Measurements from ENCODE around the gene KRTAP5-7.

KRTAP5-7 gene

GRCh38 chr11:71490044-71490730, 36.9 kb upstream of the KRTAP5-7 start:
- Mint-ChIP-seq H3K4me3 (peak overlapping the region; percentile 39), H3K9me3 (no peaks in the 10 kb centered on the region), H3K27ac (peak overlapping the region; percentile 98), H3K36me3 (ENCODE audit: low read depth) (peaks cover 60% of the 10 kb centered on the region), H3K27me3 (ENCODE audit: low read depth) (no peaks in the 10 kb centered on the region), H3K4me1 (ENCODE audit: low read depth) (peaks cover 26% of the 10 kb centered on the region)

- Mint-ChIP-seq H3K4me1 (ENCODE audit: low read depth) (peaks cover 26% of the 10 kb centered on the region), H3K4me3 (no peak overlapping the region), H3K27me3 (ENCODE audit: low read depth) (no peaks in the 10 kb centered on the region), H3K9me3 (no peaks in the 10 kb centered on the region), H3K36me3 (ENCODE audit: low read depth) (peaks cover 53% of the 10 kb centered on the region), H3K27ac (peak overlapping the region; percentile 7)
Observed at GRCh38 chr11:71490731-71491390, 36.2 kb upstream of the KRTAP5-7 start.

- Mint-ChIP-seq H3K27ac (no peak overlapping the region), H3K4me3 (no peak overlapping the region), H3K4me1 (ENCODE audit: low read depth) (peaks cover 26% of the 10 kb centered on the region), H3K9me3 (no peaks in the 10 kb centered on the region), H3K27me3 (ENCODE audit: low read depth) (no peaks in the 10 kb centered on the region), H3K36me3 (ENCODE audit: low read depth) (peaks cover 49% of the 10 kb centered on the region)
Observed at GRCh38 chr11:71491531-71491930, 35.5 kb upstream of the KRTAP5-7 start.

- Mint-ChIP-seq H3K36me3 (ENCODE audit: low read depth) (peaks cover 53% of the 10 kb centered on the region), H3K27ac (peak overlapping the region; percentile 33), H3K4me3 (no peak overlapping the region), H3K9me3 (no peaks in the 10 kb centered on the region), H3K27me3 (ENCODE audit: low read depth) (no peaks in the 10 kb centered on the region), H3K4me1 (ENCODE audit: low read depth) (peaks cover 26% of the 10 kb centered on the region)
Observed at GRCh38 chr11:71491940-71492339, 35.1 kb upstream of the KRTAP5-7 start.

- H3K4me3 Mint-ChIP-seq, result no peak overlapping the region
- peaks cover 7% of the 10 kb centered on the region for H3K4me1 Mint-ChIP-seq (ENCODE audit: low read depth)
- H3K9me3 Mint-ChIP-seq, result no peaks in the 10 kb centered on the region
- peaks cover 53% of the 10 kb centered on the region for H3K36me3 Mint-ChIP-seq (ENCODE audit: low read depth)
- H3K27me3 Mint-ChIP-seq (ENCODE audit: low read depth), result no peaks in the 10 kb centered on the region
- no peak overlapping the region for H3K27ac Mint-ChIP-seq
Observed at GRCh38 chr11:71495286-71496230, 31.5 kb upstream of the KRTAP5-7 start.

- H3K9me3 Mint-ChIP-seq, result no peaks in the 10 kb centered on the region
- peaks cover 54% of the 10 kb centered on the region for H3K36me3 Mint-ChIP-seq (ENCODE audit: low read depth)
- H3K4me1 Mint-ChIP-seq (ENCODE audit: low read depth), result peaks cover 7% of the 10 kb centered on the region
- no peak overlapping the region for H3K27ac Mint-ChIP-seq
- no peak overlapping the region for H3K4me3 Mint-ChIP-seq
- H3K27me3 Mint-ChIP-seq (ENCODE audit: low read depth), result no peaks in the 10 kb centered on the region
Observed at GRCh38 chr11:71496421-71496820, 30.6 kb upstream of the KRTAP5-7 start.

- no peak overlapping the region for H3K4me3 Mint-ChIP-seq
- H3K4me1 Mint-ChIP-seq (ENCODE audit: low read depth), result peaks cover 4% of the 10 kb centered on the region
- no peaks in the 10 kb centered on the region for H3K9me3 Mint-ChIP-seq
- H3K27ac Mint-ChIP-seq, result no peak overlapping the region
- no peaks in the 10 kb centered on the region for H3K27me3 Mint-ChIP-seq (ENCODE audit: low read depth)
- peaks cover 43% of the 10 kb centered on the region for H3K36me3 Mint-ChIP-seq (ENCODE audit: low read depth)
Observed at GRCh38 chr11:71498091-71498490, 29.0 kb upstream of the KRTAP5-7 start.

- H3K36me3 Mint-ChIP-seq (ENCODE audit: low read depth), result peaks cover 40% of the 10 kb centered on the region
Observed at GRCh38 chr11:71499125-71499524, 27.9 kb upstream of the KRTAP5-7 start.

GRCh38 chr11:71499546-71499945, 27.5 kb upstream of the KRTAP5-7 start:
- Mint-ChIP-seq H3K9me3 (no peaks in the 10 kb centered on the region), H3K4me1 (ENCODE audit: low read depth) (peaks cover 4% of the 10 kb centered on the region), H3K27me3 (ENCODE audit: low read depth) (no peaks in the 10 kb centered on the region), H3K27ac (no peak overlapping the region), H3K36me3 (ENCODE audit: low read depth) (peaks cover 38% of the 10 kb centered on the region), H3K4me3 (no peak overlapping the region)

More at GRCh38 chr11:71499125-71499524, 27.9 kb upstream of the KRTAP5-7 start:
- H3K9me3 Mint-ChIP-seq, result no peaks in the 10 kb centered on the region
- H3K27me3 Mint-ChIP-seq (ENCODE audit: low read depth), result no peaks in the 10 kb centered on the region
- peak overlapping the region; percentile 8 for H3K4me3 Mint-ChIP-seq
- peak overlapping the region; percentile 62 for H3K27ac Mint-ChIP-seq
- H3K4me1 Mint-ChIP-seq (ENCODE audit: low read depth), result peaks cover 4% of the 10 kb centered on the region

GRCh38 chr11:71500601-71501021, 26.5 kb upstream of the KRTAP5-7 start:
- no peaks in the 10 kb centered on the region for H3K9me3 Mint-ChIP-seq
- H3K36me3 Mint-ChIP-seq (ENCODE audit: low read depth), result peaks cover 38% of the 10 kb centered on the region
- H3K4me3 Mint-ChIP-seq, result no peak overlapping the region
- peaks cover 4% of the 10 kb centered on the region for H3K4me1 Mint-ChIP-seq (ENCODE audit: low read depth)
- H3K27me3 Mint-ChIP-seq (ENCODE audit: low read depth), result no peaks in the 10 kb centered on the region
- no peak overlapping the region for H3K27ac Mint-ChIP-seq

GRCh38 chr11:71501071-71501985, 25.7 kb upstream of the KRTAP5-7 start:
- H3K36me3 Mint-ChIP-seq (ENCODE audit: low read depth), result peaks cover 41% of the 10 kb centered on the region
- no peak overlapping the region for H3K4me3 Mint-ChIP-seq
- H3K27me3 Mint-ChIP-seq (ENCODE audit: low read depth), result no peaks in the 10 kb centered on the region
- peaks cover 4% of the 10 kb centered on the region for H3K4me1 Mint-ChIP-seq (ENCODE audit: low read depth)
- no peaks in the 10 kb centered on the region for H3K9me3 Mint-ChIP-seq
- H3K27ac Mint-ChIP-seq, result no peak overlapping the region

GRCh38 chr11:71502026-71502425, 25.0 kb upstream of the KRTAP5-7 start:
- Mint-ChIP-seq H3K9me3 (no peaks in the 10 kb centered on the region), H3K4me1 (ENCODE audit: low read depth) (peaks cover 4% of the 10 kb centered on the region), H3K27me3 (ENCODE audit: low read depth) (no peaks in the 10 kb centered on the region), H3K4me3 (no peak overlapping the region), H3K27ac (no peak overlapping the region), H3K36me3 (ENCODE audit: low read depth) (peaks cover 36% of the 10 kb centered on the region)

- Mint-ChIP-seq H3K27ac (no peak overlapping the region), H3K36me3 (ENCODE audit: low read depth) (peaks cover 33% of the 10 kb centered on the region), H3K27me3 (ENCODE audit: low read depth) (no peaks in the 10 kb centered on the region)
Observed at GRCh38 chr11:71502871-71503435, 24.1 kb upstream of the KRTAP5-7 start.

More at GRCh38 chr11:71502871-71503435, 24.1 kb upstream of the KRTAP5-7 start:
- H3K9me3 Mint-ChIP-seq, result peaks cover under 1% of the 10 kb centered on the region
- peaks cover 4% of the 10 kb centered on the region for H3K4me1 Mint-ChIP-seq (ENCODE audit: low read depth)
- no peak overlapping the region for H3K4me3 Mint-ChIP-seq
